AG10803 (cell line): ENCODE measurements around the gene NPLOC4.

Experiments used
- DNase-seq: peaks from one replicate; pipeline ENCODE4 v3.0.0; 2010; ENCODE audit warnings: low read depth
- H3K4me3 ChIP-seq: 2 replicates; pipeline ENCODE4 v1.5.1; 2011; ENCODE audit warnings: mild to moderate bottlenecking, low read length, control low read depth
- CTCF ChIP-seq: conservative IDR thresholded peaks from 2 replicates; pipeline ENCODE4 v1.5.1; 2011; ENCODE audit warnings: mild to moderate bottlenecking, low read length, control low read depth, inconsistent platforms

The NPLOC4 gene

GRCh38 chr17:81528384-81528650 lies 108.6 kb downstream of the NPLOC4 start:
- H3K4me3 ChIP-seq: no peak overlapping the region
- no peak for TF ChIP-seq CTCF
- DNase-seq: no peak

- peak; percentile 21 for TF ChIP-seq CTCF
- H3K4me3 ChIP-seq: no peak within 1 kb of the TSS
- DNase-seq: no peak
These were observed 109.1 kb downstream of the NPLOC4 start, which contains the start of gene FSCN2 for GRCh38 chr17:81527591-81528383. TSS of gene FSCN2 (plus strand) at chr17:81528377. CDS start at chr17:81528532, 155 bp downstream.

- no peak for DNase-seq
- no peak for TF ChIP-seq CTCF
These were observed 110.0 kb downstream of the NPLOC4 start for GRCh38 chr17:81526662-81527571.

DNA sequence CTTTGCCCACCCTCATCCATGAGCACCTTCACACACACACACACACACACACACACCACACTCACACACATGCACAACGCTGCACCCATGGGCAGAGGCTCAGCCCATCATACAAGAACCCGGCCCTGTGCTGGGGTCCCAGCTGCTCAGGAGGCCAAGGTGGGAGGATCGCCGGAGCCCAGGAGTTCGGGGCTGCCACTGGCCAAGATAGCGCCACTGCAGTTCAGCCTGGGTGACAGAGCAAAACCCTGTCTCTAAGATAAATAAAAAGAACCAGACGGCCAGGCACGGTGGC lies 112.1 kb downstream of the NPLOC4 start:
- no peak for DNase-seq
- H3K4me3 ChIP-seq: no peak overlapping the region
- TF ChIP-seq CTCF: no peak

More at GRCh38 chr17:81526662-81527571, 110.0 kb downstream of the NPLOC4 start:
- H3K4me3 ChIP-seq: no peak overlapping the region

GRCh38 chr17:81524039-81524864 lies 112.7 kb downstream of the NPLOC4 start:
- no peak for DNase-seq
- no peak overlapping the region for H3K4me3 ChIP-seq
- TF ChIP-seq CTCF: no peak

GRCh38 chr17:81523402-81524038 lies 113.4 kb downstream of the NPLOC4 start:
- TF ChIP-seq CTCF: 0 out of 2 replicates have a peak, but pooled peaks have one; percentile 31
- peak; percentile 71 for DNase-seq

More at GRCh38 chr17:81523402-81524038, 113.4 kb downstream of the NPLOC4 start:
- no peak overlapping the region for H3K4me3 ChIP-seq
